ENCODE results near the gene FTH1.
"Not testable (repeated sequence)": the region's sequence is repeated elsewhere in the genome, so short reads cannot be mapped to it uniquely, and the experiment has no call there.

The FTH1 gene

DNA sequence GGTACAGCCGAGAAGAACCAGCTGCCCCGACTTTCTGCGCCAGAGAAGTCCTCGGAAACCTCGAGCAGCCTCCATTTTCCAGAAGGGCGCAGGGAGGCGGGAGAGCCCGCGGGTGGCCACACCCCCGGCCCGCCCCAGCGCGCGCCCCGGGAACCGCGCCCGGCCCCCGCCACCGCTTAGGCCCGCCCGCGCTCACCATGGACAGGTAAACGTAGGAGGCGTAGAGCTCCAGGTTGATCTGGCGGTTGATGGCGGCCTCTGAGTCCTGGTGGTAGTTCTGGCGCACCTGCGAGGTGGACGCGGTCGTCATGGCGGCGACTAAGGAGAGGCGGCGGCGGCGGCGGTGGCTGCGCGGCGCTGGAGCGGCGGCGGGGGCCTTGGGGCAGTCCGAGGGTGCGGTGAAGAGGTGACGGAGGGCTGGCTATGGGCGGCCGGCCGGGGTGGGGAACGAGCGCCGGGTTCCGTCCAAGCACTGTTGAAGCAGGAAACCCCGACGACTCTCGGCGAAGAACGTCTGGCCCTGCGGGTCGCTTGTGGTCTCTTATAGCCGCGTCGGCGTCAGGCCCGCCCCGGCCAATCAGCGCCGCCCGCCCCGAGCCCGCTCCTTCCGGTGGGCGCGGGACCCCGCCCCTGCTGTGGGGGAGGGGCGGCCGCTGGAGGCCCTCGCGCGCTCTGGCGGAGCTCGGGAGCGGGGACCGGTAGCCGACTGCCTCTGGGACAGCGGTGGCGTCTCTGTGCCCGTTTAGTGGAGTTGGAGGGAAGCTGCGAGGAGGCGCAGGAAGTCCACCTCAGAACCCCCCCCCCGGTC, at the start of gene FTH1:
Gene FTH1 (minus strand): TSS at position 519 of the 808 bp plus-strand sequence. CDS start 209 bp downstream, at position 310.
- peak; percentile 80 for DNase-seq (ENCODE audit: low read depth in 2 of 2)

DNA sequence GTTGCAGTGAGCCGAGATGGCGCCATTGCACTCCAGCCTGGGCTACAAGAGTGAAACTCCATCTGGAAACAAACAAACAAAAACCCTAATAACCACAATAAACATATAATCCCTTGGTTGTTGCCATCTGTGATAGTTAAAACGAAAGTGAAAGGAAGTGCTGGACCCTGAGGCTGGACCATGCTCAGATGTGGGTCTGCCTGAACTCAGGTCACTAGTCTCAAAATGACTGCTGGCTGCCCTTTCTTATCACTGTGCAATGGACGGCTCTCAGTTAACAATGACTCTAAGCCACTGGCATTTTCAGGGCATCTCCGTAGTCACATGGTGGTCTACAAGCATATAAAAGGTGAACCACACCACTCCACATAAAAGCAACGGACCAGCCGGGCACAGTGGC, 48.2 kb upstream of the FTH1 start:
- no peak for DNase-seq (ENCODE audit: low read depth in 2 of 2)

DNA sequence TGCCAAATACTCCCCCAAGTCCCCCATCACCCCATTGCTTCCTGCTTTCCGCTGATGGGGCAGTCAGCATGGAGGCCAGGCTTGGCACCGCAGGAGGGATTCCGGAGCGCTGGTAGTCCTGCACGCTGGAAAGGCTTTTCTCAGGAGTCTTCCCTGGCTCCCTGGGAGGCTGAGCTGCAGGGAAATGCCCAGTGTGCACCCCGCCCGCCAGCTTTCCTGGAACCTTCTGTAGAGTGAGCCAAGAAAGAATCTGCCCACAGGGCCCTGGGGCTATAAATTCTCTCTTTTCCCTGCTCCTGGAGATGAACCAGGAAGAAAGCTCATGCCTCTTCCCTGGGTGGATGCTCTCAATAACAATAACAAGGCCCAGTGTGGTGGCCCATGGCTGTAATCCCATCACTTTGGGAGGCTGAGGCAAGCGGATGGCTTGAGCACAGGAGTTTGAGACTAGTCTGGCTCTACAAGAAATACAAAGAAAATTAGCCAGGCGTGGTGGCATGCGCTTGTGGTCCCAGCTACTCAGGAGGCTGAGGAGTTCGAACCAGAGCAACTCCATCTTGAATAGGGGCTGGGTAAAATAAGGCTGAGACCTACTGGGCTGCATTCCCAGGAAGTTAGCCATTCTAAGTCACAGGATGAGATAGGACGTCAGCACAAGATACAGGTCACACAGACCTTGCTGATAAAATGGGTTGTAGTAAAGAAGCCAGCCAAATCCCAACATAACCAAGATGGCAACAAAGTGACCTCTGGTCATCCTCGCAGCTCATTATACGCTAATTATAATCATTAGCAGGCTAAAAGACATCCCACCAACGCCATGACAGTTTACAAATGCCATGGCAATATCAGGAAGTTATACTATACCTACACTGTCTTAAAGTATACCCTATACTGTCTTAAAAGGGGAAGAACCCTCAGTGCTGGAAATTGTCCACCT, 46.4 kb upstream of the FTH1 start:
- no peak for DNase-seq (ENCODE audit: low read depth in 2 of 2)

DNA sequence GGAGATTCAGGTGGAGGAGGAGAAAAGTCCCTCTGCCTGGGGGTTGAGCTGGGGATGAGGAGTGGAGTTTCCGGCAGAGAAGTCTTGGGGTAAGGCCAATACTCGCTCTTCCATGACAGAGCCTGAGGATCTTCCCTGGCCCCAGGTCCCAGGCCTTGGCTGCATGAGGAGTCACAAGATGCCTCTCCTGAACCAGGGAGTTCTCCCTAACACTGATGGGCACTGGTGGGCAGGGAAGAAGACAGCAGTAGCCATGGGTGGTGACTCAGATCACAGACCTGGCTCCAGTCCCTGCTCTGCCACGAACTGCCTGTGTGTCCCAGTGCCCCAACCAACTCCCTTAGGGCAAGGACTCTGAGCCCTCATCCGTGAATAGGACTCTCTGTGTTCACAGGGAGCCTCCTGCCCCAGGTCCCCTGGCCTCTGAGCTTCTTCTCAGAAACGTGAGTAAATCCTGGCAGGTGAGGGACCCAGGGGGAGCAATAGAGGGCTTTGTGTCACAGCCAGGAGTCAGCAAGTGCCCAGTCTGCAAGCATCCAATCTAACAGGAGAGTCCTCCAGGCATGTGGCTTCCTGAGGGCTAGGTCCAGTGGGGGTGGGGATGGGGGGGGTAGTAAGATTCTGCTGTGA, 45.5 kb upstream of the FTH1 start:
- no peak for DNase-seq (ENCODE audit: low read depth in 2 of 2)

DNA sequence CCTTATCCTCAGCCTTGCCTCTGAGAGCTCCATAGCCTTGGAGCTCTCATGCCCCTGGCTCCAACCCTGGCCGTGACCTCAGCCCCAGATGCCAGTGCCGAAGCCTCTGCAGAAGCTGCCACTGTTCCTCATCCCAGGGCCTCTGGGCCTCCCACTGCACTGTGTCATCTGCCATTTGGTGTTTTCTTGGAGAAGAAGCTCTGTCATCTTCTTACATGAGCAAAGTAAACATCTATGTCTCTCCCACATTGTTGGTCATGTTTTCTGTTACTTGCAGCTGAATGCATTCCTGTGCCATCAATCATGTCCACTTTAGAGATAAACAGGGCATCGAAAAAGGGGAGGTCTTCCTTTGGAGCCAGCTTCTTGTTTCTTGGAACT, 45.0 kb upstream of the FTH1 start:
- no peak for DNase-seq (ENCODE audit: low read depth in 2 of 2)

DNA sequence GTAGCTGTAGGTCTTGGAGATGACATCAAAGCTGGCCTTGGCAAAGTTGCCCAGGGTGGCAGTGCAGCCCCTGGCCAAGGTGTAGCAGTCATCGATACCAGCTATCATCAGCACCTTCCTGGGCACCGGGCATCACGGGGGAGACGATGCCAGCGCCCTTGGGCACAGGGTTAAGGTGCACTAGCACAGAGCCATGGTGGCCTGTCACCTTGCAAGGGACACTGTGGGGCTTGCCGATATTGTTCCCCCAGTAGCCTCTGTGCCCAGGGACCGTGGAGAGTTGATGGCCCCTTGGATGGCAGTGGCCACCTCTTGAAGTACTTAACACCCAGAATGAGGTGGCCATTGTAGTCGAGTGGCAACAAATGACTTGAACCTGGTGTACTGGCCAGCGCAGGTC, 44.4 kb upstream of the FTH1 start:
- DNase-seq (ENCODE audit: low read depth in 2 of 2), result no peak

DNA sequence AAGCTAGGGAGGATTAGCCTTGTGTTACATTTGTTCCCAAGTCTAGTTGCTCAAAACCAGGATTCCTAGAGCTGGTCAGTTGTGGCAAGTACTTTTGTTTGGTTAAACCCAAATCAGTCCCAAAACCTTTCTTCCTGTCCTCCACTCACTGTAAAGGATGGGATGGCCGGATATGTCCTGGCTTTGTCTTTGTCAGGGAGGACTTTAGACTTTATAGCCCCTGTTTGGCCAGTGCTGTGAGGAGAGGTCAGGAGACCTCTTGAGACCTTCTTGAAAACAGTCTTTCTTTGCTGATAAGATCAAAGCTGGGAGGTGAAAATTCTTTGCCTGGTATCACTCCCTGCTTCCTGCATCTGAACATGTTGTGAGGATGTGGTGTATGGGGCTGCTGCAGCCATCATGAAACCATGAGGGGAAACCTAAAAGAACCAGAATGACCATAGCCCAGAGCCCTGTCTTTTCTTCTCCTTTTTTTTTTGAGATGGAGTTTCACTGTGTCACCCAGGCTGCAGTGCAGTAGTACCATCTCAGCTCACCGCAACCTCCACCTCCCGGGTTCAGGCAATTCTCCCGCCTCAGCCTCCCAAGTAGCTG, 43.6 kb upstream of the FTH1 start:
- no peak for DNase-seq (ENCODE audit: low read depth in 2 of 2)

DNA sequence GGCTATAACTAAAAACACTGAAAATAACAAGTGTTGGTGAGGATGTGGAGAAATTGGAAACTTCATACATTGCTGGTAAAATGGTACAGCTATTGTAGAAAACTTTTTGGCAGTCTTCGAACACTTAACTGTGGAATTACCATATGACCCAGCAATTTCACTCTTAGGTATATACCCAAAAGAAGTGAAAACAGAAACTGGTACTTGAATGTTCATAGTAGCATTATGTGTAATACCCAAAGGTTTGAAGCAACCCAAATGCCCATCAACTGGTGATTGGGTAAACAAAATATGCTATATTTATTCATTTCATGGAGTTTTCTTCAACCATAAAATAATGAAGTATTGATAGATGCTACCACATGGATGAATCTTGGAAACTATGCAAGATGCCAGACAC, 40.8 kb upstream of the FTH1 start:
- DNase-seq (ENCODE audit: low read depth in 2 of 2), result no peak

DNA sequence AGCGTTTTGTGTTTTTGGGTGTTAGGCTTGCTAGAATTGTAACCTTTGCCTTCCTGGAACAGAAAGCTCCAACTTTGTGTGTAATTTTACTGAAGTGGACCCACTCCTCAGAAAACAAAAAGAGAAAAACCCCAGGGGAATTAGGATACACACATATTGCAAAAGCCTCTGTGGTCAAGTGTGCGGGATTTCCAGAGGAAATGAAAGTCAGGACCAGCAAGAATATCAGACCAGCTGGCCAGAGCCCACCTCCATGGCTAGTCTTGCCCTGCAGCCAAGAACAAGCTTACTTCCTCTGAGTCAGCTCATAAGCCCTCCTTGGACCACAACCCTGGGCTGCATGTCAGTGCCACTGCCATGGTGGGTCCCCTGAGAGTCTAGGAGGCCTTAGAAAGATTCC, 37.0 kb upstream of the FTH1 start:
- DNase-seq (ENCODE audit: low read depth in 2 of 2), result no peak

DNA sequence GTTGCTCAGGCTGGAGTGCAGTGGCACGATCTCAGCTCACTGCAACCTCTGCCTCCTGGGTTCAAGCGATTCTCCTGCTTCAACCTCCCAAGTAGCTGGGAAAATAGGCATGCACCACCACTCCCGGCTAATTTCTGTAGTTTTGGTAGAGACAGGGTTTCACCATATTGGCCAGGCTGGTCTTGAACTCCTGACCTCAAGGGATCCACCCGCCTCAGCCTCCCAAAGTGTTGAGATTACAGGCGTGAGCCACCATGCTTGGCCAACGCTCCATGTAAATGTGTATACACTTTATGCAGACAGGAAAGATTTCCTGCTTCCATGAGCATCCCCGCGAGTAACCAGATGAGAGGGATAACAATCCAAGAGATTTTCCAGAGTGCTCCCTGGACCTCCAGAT, 34.8 kb upstream of the FTH1 start:
- DNase-seq (ENCODE audit: low read depth in 2 of 2), result not testable (repeated sequence)

DNA sequence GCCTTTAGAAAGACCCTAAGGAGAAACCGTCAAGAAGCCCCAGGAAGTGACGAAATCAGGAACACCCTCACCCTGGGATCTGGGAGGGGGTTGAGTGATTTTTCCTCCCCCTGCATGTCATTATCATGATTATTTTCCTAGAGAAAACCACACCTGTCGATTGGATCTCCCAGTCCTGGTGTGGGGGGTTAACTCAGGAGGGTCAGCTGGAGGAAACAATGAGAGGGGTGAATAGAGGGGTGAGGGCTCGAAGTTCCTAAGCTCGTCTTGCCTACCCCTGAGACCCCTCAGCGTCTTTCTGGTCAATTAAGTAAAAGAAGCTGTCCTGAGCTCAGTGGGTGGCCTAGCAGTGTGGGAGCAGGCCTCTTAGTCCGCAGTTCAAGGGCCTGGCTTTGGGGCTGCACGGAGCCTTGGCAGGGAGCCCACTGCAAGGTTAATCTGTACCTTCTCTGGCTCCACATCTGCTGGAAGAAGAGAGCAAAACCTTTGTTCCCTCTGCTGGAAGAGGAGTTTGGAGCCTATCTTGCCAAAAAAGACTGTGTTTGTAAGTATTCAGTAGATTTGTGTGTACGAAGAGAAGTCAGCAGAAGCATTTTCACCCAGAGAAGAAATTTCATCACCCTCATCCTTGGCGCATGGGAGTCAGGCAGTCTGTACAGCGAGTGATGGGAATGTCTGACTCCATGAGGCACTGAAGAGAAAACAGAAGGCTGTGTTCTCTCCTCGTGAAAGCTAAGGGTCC, 34.2 kb upstream of the FTH1 start:
- DNase-seq (ENCODE audit: low read depth in 2 of 2), result no peak

DNA sequence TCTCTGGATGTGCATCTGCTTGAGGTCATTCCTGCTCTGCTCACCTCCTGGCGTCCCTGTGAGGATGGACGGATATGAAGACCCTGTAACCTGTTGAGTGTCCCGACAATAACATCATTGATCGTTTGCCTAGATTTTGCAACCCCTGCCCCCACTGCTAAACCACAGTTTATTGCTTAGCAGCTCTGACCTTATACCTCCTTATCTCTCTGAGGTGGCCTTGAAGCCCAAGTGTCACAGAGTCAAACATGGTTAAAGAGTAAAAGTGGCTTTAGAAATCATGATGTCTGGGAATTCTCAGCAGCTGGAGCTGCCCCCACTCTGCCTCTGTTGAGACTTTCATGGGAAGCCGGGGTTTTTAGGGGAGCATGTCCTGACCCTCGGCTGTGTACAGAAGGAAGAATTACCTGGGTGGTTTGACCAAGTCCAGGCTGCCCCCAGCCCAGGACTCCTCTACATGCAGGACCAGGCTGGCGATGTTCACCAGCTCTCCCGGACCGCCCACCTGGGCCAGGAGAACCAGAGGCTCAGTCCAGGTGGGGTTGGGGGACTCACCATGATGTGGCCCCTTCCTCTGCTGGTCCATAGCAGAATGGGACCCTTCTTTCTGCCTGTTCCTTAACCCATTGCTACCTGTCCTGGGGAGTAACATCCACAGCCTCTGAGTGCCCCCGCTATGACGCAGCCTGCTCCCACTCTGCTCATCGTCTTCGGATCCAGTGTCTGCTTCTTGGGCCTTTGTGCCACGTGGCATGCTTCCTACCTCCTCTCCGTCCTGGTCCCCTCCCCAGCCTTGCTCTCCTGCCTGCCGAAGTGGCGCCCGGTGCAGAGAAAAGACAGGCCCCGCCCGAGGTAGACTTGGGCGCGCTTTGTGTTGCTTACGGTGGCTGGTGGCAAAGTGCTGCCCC, 33.4 kb upstream of the FTH1 start:
- no peak for DNase-seq (ENCODE audit: low read depth in 2 of 2)

DNA sequence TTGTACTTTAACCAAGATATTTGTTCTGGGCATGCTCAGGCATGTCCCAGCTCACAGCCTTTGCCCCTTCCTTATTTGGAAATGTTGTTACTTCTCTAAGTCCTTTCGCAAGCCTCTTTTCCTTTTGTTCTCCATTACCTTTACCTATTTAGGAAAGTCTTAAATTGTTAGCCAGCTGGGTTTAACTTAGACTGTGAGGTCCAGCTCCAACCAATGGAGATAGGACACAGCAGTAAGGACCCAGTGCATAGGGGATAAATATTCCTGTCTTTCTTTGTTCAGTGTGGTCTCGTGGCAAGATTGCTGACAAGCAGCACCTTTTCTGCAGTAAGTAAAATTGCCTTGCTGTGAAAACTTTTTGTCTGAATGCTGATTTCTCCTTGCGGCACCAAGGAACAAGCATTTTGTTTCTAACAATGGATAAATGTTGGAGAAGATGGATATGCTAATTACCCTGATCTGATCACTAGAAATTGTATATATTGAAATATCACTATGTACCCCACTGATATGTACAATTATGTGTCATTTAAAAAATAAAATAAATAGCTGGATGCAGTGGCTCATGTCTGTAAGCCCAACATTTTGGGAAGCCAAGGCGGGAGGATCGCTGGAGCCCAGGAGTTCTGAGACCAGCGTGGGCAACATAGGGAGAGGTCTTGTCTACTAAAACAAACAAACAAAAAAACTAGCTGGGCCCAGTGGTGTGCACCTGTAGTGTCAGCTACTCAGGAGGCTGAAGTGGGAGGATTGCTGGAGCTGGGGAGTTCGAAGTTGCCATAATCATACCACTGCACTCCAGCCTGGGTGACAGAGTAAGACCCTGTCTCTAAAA, 31.9 kb upstream of the FTH1 start:
- DNase-seq (ENCODE audit: low read depth in 2 of 2), result no peak

DNA sequence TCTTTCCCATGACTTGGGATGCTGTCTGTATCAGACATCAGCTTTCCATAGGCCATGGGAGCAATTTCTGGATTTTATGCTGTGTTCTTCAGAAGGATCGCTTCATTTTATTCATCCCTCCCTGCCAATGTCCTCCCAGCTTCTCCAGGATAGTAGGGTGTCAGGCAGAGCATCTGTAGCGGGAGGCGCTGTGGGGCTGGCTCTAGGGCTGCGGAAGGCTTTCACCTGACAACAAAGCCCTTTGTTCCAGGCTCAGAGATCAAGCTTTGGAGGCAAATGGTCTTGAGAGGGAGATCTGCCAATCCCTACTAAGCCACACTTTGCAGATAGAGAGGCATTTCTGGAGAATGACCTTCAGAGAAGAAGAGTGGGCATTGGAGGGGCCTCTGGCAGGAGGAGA, 29.5 kb upstream of the FTH1 start:
- no peak for DNase-seq (ENCODE audit: low read depth in 2 of 2)

DNA sequence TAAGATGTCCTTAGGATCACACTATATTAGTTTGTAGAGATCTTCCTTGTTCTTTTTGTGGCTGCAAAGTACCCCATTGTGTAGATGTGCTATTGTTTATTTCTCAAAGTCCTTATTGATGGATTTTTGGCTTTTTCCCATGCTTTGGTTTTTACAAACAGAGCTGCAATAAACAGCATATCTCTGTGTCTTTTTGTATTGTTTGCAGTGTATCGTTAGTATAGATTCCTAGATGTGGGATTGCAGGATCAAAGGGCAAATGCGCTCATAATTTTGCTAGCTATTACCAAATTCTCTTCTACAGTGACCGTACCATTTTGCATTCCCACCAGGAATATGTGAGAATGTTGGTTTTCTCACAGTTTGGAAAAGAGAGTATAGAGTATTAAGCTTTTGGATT, 27.5 kb upstream of the FTH1 start:
- DNase-seq (ENCODE audit: low read depth in 2 of 2), result no peak

DNA sequence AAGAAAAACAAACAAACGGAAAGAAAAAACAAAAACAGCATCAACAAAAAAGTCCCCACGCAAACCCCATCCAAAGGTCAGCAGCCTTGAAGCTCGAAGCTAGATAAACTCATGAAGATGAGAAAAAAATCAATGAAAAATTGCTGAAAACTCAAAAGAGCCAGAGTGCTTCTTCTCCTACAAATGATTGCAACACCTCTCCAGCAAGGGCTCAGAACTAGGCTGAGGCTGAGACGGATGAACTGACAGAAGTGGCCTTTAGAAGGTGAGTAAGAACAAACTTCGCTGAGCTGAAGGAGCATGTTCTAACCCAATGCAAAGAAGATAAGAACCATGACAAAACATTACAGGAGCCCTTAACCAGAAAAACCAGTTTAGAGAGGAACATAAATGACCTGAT, 18.4 kb upstream of the FTH1 start:
- DNase-seq (ENCODE audit: low read depth in 2 of 2), result no peak

DNA sequence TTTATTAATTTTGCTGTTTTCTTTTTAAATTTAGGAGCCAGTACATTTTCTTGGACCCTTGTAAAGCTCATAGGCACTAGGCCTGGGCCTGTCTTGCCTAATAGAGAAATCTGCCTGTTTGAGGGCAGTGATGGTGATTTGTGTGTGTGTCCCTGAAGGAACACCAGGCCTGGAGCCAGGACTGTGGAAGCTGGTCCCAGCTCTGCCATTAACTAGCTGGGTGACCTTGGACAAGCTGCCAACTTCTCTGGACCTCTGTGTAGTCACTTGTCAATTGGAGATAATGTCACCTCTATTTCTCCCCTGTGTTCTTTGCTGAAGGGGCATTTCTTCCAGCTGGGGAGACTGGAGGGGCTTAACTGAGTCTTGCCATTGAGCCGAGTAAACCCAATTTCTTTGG, 16.0 kb upstream of the FTH1 start:
- no peak for DNase-seq (ENCODE audit: low read depth in 2 of 2)

DNA sequence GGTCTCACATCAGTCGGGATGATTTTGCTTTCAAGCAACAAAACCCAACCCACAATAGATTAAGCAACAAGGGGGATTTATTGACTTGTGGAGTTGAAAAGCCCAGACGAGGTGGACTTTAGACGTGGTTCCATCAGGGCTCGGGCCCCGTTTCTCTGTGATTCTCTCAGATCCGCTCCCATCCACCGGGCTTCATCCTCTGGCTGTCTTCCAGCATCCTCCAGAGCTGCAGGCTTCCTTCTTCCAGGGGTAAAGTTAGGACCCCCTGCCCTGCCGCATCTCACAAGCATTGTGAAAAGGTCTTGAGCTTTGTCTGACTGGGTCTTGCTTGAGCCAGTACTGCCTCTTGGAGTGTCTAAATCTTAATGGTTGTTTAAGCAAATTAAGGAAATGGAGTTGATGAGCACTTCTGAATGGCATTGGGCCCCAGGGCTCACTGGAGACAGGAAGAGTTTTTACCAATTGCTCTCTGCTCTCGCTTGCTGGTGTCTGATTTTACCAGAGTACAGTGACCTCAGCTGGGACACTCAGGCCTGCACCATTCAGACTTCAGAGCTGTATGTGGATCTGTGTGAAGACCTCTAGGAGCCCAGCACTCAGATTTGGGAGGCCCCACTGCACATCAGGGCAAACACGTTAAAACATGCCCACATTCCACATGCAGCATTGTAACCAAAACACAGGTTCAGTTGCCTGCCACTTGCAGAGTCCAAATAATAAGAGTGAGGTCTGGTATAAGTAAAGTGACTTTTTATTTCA, 13.5 kb upstream of the FTH1 start:
- no peak for DNase-seq (ENCODE audit: low read depth in 2 of 2)

All from stimulated activated CD4-positive, alpha-beta T cell treated with anti-CD3 and anti-CD28 coated beads, Interleukin-4, amount 100 ng/mL, for 48 hours (primary cell).